Measurements from ENCODE around the gene PLEKHD1.

DNA sequence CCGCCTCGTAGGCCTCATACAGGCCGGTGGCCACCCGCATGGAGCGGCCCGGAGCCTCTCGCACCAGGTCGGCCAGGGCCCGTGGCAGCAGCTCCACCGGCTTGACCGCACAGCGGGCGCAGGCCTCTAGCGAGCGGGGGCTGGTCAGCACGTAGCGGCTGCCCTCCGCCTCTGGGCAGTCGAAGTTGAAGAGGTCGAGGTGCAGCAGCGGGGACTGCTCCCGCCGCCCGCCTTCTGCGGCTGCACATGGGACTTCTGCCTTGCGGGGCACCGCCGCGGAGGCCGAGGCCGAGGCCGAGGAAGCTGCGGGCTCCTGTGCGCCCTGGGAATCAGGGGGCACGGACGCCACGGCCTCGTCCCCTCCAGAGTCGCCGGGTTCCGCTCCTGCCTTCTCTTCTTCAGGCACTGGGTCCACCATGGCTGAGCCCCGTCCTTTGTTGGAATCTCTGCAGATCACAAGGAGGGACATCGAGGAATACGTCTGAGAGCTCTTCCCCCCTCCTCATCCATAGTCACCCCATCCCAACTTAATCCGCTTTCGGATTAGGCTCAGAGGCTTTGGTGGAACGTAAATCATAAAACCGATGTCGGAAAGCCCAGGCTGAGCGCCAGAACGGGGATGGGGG lies 88.8 kb downstream of the PLEKHD1 start:
- TF ChIP-seq CTCF (IDR thresholded peaks at IDR 0.05; ENCODE audit: low read depth, low read length, poor library complexity, severe bottlenecking), result no peak
- TF ChIP-seq EZH2phosphoT487 (IDR thresholded peaks at IDR 0.05; ENCODE audit: borderline replicate concordance, low read length), result no peak
